Measurements from ENCODE around the gene REC8. TPM values are rescaled to one million over a fixed set of nuclear protein-coding genes. Genes with fewer than 3 reads are reported as not detected.

Gene REC8
- total and polyA plus RNA-seq, 2 of the 13 experiments (the other 11 are each of a cell fraction or from before 2014, with no cell fraction given): 3.4 to 14.7 TPM

GRCh38 chr14:24215495-24216344 is 43.8 kb downstream of the REC8 start, which contains the start of gene MDP1 (continued):
- TF ChIP-seq ZNF142 (CRISPR knock-in tag; IDR thresholded peaks at IDR 0.05) (peak; percentile 96), NKX3-1 (CRISPR knock-in tag; IDR thresholded peaks at IDR 0.05) (peak; percentile 94), ZNF839 (CRISPR knock-in tag; IDR thresholded peaks at IDR 0.05; ENCODE audit: borderline replicate concordance) (peak; percentile 98; the same call in 1 of the 2 replicates), ZC3H4 (CRISPR knock-in tag; IDR thresholded peaks at IDR 0.05; ENCODE audit: borderline replicate concordance) (peak; percentile 96), ZNF703 (CRISPR knock-in tag; IDR thresholded peaks at IDR 0.05; ENCODE audit: borderline replicate concordance) (0 out of 2 replicates have a peak, but pooled peaks have one; percentile 74), SOX13 (IDR thresholded peaks at IDR 0.05) (0 out of 2 replicates have a peak, but pooled peaks have one; percentile 35), SOX13 (CRISPR knock-in tag; conservative IDR thresholded peaks at IDR 0.05 in 1 of 2, IDR thresholded peaks at IDR 0.05 in 1 of 2) (peak; percentile 80 to 85), PHF21A (CRISPR knock-in tag; IDR thresholded peaks at IDR 0.05) (no peak), ZNF749 (CRISPR knock-in tag; IDR thresholded peaks at IDR 0.05; ENCODE audit: borderline replicate concordance) (peak; percentile 97; the same call in 1 of the 2 replicates), ZFAT (CRISPR knock-in tag; conservative IDR thresholded peaks at IDR 0.05) (no peak), BRCA1 (CRISPR knock-in tag; IDR thresholded peaks at IDR 0.05) (peak; percentile 99), KDM3A (CRISPR knock-in tag; IDR thresholded peaks at IDR 0.05; ENCODE audit: low read depth) (peak; percentile 100), TBX2 (CRISPR knock-in tag; IDR thresholded peaks at IDR 0.05; ENCODE audit: borderline replicate concordance) (peak; percentile 96), ZNF589 (CRISPR knock-in tag; conservative IDR thresholded peaks at IDR 0.05) (peak; percentile 98), ZNF18 (CRISPR knock-in tag; IDR thresholded peaks at IDR 0.05; ENCODE audit: insufficient replicate concordance) (peak; percentile 92), NCOA2 (CRISPR knock-in tag; IDR thresholded peaks at IDR 0.05) (peak; percentile 76; the same call in 1 of the 2 replicates)
- TF ChIP-seq, protein P1, sequence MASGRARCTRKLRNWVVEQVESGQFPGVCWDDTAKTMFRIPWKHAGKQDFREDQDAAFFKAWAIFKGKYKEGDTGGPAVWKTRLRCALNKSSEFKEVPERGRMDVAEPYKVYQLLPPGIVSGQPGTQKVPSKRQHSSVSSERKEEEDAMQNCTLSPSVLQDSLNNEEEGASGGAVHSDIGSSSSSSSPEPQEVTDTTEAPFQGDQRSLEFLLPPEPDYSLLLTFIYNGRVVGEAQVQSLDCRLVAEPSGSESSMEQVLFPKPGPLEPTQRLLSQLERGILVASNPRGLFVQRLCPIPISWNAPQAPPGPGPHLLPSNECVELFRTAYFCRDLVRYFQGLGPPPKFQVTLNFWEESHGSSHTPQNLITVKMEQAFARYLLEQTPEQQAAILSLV (CRISPR knock-in tag; IDR thresholded peaks at IDR 0.05; ENCODE audit: borderline replicate concordance): no peak; the same call in 1 of the 2 replicates
- TF ChIP-seq, protein P2, sequence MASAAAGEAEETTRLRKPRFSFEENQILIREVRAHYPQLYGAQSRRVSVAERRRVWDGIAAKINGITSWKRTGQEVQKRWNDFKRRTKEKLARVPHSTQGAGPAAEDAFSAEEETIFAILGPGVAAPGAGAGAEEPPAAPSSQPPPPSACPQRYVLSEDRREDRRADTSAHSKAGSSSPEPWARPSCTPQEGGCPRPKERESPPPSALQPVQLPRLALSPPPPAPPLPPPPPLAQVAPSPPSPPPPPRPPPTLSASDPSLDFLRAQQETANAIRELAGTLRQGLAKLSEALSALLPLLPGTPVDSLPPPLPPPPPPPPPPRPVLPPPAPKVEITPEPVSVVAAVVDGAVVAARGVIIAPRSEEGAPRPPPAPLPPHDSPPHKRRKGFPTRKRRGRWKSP (CRISPR knock-in tag; IDR thresholded peaks at IDR 0.05): no peak

Measured in HepG2 (cell line).